AG09319 (cell line): ENCODE results near the gene PCSK6.
"Not testable (repeated sequence)": the region's sequence is repeated elsewhere in the genome, so short reads cannot be mapped to it uniquely, and the experiment has no call there.

Experiments used
- DNase-seq: peaks from one replicate; pipeline ENCODE4 v3.0.0-alpha.2; 2010; ENCODE audit warnings: low read depth; ENCODE audit errors: extremely low read depth
- CTCF ChIP-seq: IDR thresholded peaks from 2 replicates; pipeline ENCODE4 v1.5.1; 2011; ENCODE audit warnings: low read depth, mild to moderate bottlenecking, inconsistent platforms, low read length, moderate library complexity

The PCSK6 gene

DNA sequence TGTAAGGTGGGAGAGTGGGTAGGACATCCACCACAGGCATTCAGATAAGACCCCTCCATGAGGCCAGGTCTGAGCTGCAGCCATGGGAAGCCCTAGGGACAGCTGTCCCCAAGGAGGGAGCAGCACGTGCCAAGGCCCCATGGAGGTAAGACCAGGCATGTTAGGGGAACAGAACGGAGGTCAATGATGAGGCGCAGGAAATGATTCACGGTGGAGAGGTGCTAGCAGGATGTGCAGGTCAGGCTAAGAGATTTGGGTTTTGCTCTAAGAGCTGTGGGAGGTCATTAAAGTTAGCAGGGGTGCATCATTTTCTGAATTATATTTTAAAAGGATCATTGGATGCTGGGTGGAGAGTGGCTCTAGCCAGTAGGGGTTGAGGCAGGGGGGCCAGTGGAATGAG lies 128.1 kb downstream of the PCSK6 start:
- no peak for TF ChIP-seq CTCF
- DNase-seq = no peak

DNA sequence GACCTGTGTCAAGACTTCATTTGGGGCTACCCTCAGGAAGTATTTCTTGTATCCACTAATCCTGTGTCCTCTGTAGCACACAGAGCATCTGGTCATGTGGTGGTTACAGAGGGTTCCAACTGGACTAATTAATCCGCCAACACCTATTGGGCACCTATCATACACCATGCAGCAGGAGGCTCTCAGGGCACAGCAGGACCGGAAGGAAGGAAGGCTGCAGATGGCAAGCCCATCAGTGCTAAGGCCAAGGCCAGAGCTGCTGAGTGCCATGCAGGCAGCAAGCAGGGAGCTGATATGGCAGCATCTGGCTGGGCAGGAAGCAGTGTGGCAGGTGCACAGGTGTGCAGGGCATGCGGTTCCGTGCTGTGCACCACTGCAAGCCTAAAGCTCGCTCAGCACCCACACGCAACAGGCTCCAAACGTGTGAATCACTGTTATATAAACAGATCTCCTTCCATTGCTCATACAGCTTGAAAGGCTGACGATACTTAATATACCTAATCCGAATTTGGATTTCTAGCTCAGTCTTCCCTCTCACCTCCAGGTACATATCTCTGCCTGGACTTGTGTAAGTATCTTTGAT lies 130.1 kb downstream of the PCSK6 start:
- TF ChIP-seq CTCF = no peak
- no peak for DNase-seq

DNA sequence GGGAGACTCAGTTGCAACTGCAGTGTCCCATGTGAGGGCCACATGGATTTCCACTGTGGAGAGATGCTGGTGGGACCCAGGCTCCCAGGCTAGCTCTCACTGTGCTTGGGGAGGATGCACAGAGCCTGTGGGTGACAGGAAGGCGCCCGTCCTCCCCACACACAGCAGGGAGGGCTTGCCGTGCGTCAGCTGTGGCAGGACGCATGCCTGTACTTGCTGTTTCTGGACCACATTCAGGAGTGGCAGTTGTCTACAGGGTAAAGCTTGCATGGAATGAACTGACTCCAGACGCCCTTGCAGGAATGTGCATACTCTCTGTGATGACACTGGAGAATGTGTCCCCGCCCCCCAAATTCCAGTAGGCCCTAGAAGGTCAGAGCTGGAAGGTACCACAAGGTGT lies 130.6 kb downstream of the PCSK6 start:
- DNase-seq = no peak
- no peak for TF ChIP-seq CTCF

DNA sequence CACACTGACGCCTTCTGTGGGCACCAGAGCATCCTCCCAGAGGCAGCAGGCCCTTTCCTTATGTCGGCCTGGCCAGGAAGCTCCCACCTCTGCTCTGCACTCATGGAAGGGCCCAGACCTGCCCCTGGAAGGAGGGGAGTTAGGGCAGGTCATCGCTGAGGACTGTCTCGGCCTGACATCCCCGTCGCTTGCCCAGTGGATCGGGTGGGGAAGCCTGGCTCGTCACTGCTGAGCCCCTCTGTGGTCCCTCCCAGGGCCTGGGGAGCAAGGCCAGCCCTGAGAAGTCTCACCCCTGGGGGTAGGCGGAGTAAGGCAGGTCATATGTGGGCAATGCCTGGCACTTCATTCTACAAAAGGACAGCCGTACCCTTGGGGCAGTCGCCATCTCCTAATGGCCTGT lies 131.6 kb downstream of the PCSK6 start:
- no peak for DNase-seq
- no peak for TF ChIP-seq CTCF

GRCh38 chr15:101357333-101357732 lies 132.2 kb downstream of the PCSK6 start:
- DNase-seq = no peak
- TF ChIP-seq CTCF = no peak

DNA sequence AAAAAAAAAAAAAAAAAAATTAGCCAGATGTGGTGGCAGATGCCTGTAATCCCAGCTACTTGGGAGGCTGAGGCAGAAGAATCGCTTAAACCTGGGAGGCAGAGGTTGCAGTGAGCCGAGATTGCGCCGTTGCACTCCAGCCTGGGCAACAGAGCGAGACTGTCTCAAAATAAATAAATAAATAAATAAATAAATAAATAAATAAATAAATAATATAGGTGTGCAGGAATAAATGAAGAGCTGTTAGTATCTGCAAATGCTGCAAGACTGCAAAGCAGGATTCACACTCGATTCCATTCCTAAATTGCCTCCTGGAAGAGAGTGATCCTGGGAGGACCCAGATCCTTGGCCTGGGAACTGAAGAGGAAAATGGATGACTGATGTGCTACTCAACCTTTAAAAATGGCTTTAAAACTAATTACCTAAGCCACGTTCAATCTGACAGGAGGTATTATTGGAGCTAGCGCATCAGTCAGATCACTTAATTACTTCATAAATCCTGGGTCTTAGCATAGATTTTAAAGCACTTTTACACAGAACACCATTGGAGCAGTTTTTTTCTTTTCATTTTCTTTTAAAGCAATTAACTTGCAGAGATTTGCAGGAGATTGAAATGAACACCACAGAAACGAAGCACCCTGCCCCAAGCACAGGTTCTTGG lies 132.9 kb downstream of the PCSK6 start:
- not testable (repeated sequence) for DNase-seq

DNA sequence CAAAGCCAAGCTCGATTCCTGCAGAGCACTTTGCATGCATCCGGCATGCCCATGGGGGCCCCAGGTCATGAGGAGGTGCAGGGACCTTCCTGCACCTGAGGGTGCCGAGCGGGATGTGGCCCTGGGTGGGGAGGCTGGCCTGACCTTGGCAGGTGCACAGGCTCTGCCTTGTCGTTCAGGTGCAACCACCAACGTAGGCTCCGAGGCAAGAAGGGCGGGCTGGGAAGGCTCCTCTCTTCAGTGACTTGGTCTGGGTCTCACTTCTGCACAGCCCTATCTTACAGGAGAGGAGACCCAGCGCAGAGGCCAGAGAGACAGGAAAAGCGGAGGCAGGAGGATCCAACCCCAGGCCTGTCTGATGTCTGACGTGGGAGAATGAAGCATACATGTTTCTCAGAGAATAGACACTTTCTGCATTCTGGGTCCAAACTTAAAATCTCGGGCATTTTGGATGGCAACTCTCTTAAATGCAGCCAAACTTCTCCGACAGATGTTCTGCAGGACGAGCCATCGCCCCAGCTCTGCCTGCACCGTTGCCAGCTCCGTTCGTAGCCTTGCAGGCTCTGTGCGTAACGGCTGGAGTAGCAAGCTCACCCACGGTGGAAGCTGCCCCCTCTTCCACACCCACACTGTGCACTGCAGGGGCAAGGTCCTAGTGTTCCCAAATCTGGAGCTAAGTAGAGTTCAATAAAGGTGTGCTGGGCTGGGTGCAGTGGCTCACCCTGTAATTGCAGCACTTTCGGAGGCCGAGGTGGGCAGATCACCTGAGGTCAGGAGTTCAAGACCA lies 133.6 kb downstream of the PCSK6 start:
- no peak for TF ChIP-seq CTCF
- DNase-seq = no peak
